GDM1 (cell line): ENCODE results near the gene KLHL29.

Experiments used
- DNase-seq: peaks from one replicate; lab custom pipeline; 2025; lab: John Stamatoyannopoulos, UW

KLHL29 gene

GRCh38 chr2:23550553-23550952 lies 165.6 kb downstream of the KLHL29 start:
- no peak for DNase-seq

- DNase-seq = no peak
Measured at GRCh38 chr2:23551875-23552274, 166.9 kb downstream of the KLHL29 start.

DNA sequence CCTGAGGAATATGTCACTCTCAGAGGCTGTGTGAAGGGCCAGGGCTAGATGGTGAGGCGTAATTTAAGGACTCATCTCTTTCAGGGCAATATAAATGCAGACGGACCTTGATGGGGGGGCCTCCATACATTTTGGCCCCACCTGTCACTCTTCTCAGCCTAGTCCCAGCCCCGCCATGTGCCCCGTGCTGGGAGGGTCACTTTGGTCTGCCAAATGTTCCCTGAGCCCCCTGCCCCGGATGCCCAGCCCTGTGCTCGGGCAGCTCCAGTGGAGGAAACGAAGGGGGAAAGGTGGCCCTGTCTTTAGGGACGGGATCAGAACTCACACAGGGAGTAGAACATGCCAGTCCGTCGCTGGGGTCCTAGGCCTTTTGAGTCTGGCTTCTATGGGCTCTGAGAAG lies 168.6 kb downstream of the KLHL29 start:
- no peak for DNase-seq

GRCh38 chr2:23554054-23554697 lies 169.2 kb downstream of the KLHL29 start:
- DNase-seq = no peak

GRCh38 chr2:23555944-23556343 lies 171.0 kb downstream of the KLHL29 start:
- no peak for DNase-seq

- DNase-seq = no peak
Measured at GRCh38 chr2:23556929-23557328, 171.9 kb downstream of the KLHL29 start.

DNA sequence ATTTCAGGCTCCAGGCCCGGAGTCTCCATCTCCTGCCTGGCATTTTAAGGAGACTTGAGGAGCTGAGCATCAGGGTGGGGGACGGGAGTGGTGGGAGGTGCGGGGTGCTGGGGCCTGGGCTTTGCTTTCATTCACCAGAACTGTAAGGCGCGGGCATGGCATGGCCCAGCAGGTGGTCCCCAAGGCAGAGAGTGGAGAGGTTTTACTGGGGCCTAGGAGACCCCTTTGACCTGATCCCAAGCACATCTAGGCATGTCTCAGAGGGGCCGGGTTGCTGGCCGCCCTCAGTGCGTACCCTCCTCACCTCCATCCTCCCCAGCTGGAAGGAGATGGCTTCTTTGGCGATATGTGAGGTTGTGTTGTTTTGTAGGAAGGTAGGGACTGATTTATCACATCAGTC lies 172.5 kb downstream of the KLHL29 start:
- no peak for DNase-seq

- DNase-seq = no peak
Measured at GRCh38 chr2:23559561-23560239, 174.7 kb downstream of the KLHL29 start.

DNA sequence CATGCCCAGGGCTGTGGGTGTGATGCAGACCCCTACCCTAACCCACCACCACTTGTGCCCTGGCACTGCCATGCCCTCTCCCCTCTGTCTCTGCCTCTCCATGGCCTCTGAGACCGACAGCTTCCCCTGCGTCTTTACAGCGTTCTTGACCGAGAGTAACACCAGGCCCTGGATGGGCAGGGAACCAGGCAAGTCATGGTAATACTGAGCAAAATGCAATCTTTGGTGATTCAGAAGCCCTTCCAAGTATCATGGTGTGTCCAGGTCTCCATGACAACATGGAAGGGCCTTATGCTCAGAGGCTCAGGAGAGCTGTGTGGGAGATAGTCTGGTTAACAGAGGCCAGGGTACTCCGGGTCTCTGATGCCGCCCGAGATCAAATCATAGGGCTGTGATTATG lies 176.1 kb downstream of the KLHL29 start:
- DNase-seq = no peak

DNA sequence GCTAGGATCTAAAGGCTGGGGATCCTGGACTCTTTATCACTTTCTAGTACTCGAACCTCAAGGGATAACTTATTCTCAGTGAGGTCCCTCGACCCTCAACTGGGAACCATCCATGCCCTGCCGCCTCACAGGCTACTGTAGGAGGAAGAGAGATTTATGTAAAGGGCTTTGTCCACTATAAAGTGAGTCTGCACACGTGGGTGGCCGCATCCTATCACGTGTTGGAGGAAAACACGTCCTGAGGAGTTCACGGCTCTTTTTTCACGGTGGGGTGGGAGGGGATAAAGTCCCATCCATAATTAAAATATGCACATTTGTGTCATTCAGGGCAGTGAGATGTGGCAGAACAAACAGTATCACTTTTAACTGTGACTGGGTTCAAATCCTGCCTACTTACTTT lies 176.6 kb downstream of the KLHL29 start:
- DNase-seq = no peak

DNA sequence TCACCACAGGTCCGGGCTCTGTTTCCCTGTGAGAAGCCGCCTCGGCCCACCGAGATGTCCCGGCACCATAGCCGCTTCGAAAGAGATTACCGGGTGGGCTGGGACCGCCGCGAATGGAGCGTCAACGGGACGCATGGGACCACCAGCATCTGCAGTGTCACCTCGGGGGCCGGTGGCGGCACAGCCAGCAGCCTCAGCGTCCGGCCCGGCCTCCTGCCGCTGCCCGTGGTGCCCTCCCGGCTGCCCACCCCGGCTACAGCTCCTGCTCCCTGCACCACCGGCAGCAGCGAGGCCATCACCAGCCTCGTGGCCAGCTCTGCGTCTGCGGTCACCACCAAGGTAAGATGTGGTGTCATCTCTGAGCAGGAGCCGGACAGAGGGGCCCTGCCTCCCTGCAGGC lies 177.2 kb downstream of the KLHL29 start:
- DNase-seq = no peak

GRCh38 chr2:23563151-23563550 lies 178.2 kb downstream of the KLHL29 start:
- no peak for DNase-seq

DNA sequence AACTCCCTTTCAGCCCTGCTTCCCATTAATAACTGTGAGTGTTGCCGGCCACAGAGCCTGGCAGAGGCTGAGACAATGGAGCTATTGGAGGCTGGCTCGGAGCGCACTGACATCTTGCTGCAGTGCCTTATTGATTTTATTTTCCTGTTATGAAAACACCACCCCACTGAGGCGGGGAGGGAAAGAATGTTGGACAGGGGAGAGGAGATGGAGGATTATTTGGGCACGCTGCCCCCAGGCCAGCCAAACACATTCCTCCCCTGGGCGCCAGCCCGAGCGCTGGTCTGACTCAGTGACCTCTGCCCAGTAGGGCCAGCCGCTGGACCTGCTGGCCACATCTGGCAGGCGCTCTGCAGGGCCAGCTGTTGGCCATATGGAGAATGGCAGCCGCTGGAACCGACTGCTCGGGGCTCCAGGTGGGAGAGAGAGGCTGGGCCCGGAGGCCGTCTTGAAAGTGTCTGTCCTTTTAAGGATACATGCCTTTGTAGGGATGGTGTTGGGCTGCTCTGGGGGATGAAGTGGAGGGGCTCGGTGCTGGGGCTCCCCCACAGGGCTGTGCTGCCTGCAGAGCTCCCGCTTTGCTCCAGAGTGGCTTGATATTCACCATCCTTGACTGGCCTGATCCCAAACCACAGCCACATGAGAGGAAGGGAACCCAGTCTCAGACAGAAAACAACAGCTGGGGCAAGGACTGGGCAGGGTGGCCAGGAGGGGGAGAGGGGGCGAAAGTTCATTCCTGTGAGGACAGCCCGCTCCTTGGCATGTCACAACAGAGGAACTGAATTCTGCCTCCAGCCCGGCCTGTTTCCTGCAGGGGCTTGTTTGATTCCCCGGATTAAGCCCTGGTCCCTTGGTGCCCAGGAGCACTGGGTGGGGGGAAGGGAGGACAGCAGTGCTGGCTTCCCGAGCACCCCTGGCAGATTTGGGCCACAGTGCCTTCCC lies 179.0 kb downstream of the KLHL29 start:
- no peak for DNase-seq

DNA sequence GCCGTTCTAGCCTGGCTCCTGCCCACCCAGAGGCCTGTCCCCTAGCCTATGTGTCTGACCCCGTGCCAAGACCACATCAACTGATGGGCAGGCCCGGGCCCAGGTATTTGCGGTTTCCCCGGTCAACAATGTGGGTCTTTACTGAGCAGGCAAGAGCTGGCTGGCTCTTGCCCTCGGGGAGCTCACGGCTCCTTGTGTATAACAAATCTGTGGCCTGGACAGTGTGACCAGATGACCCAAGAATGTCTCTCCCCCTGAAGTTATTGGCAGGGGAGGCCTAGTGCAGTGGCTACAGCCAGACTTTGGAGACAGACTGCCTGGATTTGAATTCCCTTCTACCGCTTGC lies 179.6 kb downstream of the KLHL29 start:
- no peak for DNase-seq

GRCh38 chr2:23565374-23565773 lies 180.4 kb downstream of the KLHL29 start:
- no peak for DNase-seq

DNA sequence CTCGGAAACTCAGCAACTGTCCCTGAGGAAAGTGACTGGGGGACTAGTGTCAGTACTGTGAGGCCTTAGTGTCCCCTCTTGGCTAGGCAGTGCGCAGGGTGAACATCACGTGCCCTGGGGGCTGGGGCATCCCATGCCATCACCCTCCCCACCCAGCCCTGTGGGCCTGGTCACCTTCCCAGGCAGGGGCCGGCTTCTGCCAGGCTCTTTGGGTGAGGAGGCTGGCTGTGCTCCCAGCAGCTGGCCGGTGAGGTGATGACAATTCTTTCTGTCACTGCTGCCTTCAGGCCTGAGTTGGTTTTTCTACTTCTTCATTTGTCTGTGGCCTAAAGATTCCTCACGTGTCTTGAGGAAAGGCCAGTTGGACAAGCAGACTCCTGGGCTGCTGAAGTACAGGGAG lies 180.8 kb downstream of the KLHL29 start:
- DNase-seq = no peak

GRCh38 chr2:23566241-23567142 lies 181.5 kb downstream of the KLHL29 start:
- no peak for DNase-seq

DNA sequence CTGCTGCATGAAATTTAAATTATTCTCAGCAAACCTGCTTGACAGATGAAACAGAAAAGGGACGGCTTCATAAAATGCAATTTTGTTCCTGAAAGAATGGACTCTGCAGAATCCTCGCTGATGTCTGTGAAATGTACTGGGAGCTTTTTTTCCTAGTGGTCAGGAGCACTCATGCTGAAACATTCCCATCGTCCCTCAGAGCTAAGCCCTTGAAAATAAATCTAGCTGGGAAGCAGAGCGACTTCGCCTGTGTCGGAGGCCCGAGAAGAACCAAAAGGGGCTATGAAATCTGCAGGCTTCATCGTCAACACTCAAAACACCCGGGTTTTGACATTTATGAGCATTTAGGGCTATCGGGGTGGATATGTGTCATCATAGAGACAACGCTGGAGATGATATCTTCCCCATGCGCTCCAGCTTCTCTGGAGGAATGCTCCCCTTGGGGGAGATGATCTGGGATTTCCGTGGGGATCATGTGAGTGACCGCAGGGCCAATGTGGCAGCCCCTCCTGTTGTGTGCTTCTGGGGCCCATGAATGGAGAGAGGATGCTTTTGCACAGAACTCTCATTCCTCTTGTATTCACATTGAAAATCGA lies 182.3 kb downstream of the KLHL29 start:
- no peak for DNase-seq

DNA sequence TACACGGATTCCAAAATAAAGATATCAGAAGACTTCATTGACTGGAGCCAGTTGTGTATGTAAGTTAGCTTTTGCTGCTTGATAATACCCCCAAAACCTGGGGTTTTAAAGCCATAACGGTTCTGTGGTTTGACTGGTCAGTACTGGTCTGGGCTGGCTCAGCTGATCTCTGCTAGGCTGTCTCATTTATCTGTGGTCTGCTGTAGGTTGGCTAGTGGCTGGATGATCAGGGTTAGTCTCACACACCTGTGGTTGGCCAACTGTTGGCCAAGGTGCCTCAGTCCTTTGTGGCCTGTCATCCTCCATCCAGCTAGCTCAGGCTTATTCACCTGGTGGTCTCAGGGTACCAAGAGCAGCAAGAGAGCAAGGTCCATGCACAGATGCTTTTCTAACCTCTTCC lies 183.2 kb downstream of the KLHL29 start:
- no peak for DNase-seq

- no peak for DNase-seq
Measured at GRCh38 chr2:23568626-23569190, 183.7 kb downstream of the KLHL29 start.

DNA sequence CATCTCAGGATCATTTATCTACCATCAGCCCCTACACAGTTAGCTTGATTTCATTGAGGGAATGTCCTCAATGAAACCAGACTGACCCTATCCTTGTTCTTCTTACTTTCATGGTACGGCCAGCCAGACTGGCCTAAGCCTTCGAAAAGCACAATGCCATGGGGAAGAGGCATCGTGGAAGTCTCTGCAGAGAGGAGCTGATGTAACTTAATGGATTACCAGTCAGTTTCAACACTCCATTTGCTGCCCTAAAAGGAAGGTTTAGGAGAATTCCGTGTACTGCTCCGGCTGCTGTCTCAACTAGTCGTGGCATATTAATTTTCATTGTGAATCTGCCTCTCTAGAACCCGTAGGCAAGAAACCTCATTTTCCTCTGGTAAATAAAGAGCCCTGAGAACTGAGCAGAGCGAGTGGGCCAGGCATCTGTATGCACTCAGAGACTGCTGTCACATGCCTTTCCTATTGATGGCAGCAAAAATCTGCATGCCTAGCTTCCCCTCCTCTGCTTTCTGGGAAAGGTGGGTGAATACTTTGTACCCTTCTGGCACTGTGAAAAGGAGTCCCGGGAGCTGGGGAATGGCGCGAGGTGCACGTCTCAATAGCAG lies 184.9 kb downstream of the KLHL29 start:
- no peak for DNase-seq
